Ectodermal cell (in vitro differentiated cells): ENCODE results near the gene PTPRG.
"Not testable (repeated sequence)": the region's sequence is repeated elsewhere in the genome, so short reads cannot be mapped to it uniquely, and the experiment has no call there.

ENCODE experiments used
- H3K27ac ChIP-seq: 2 replicates; pipeline ENCODE4 v1.7.0; 2013; ENCODE audit warnings: mild to moderate bottlenecking, low read depth, low read length; ENCODE audit not compliant: insufficient read depth, poor library complexity, severe bottlenecking
- H3K27me3 ChIP-seq: 2 replicates; pipeline ENCODE4 v1.7.0; 2013; ENCODE audit warnings: mild to moderate bottlenecking, low read length; ENCODE audit not compliant: insufficient read depth, control insufficient read depth, poor library complexity, severe bottlenecking
- H3K36me3 ChIP-seq: one replicate; pipeline ENCODE4 v1.7.0; 2013; ENCODE audit warnings: low read length; ENCODE audit not compliant: control insufficient read depth, insufficient read depth
- H3K4me1 ChIP-seq: one replicate; pipeline ENCODE4 v1.7.0; 2013; ENCODE audit warnings: low read length; ENCODE audit not compliant: control insufficient read depth, insufficient read depth
- H3K4me3 ChIP-seq: 2 replicates; pipeline ENCODE4 v1.7.0; 2013; ENCODE audit warnings: low read depth, low read length, control low read depth; ENCODE audit not compliant: insufficient read depth
- H3K9me3 ChIP-seq: 2 replicates; pipeline ENCODE4 v1.7.0; 2013; ENCODE audit warnings: mild to moderate bottlenecking, low read length, moderate library complexity; ENCODE audit not compliant: control insufficient read depth
- WGBS, 2 experiments: methylation state at CpG; one replicate each; pipeline ENCODE4 v1.1.7; 2013; ENCODE audit warnings: missing lambda C conversion rate in 2 of 2; 5-methylcytosine and 5-hydroxymethylcytosine counted together

Gene PTPRG

GRCh38 chr3:61532739-61533500 is 28.5 kb upstream of the PTPRG start:
- H3K4me3 ChIP-seq: no peak overlapping the region
- no peak overlapping the region for H3K27ac ChIP-seq
- H3K4me1 ChIP-seq: peaks cover 20% of the 10 kb centered on the region
- H3K9me3 ChIP-seq: no peaks in the 10 kb centered on the region
- no peaks in the 10 kb centered on the region for H3K36me3 ChIP-seq
- peaks cover 14% of the 10 kb centered on the region for H3K27me3 ChIP-seq
- WGBS, 2 experiments: 93 to 94% methylated on average over 12 to 13 of the region's 13 CpGs

- Histone ChIP-seq H3K27ac (no peak overlapping the region), H3K4me1 (peaks cover 21% of the 10 kb centered on the region), H3K36me3 (no peaks in the 10 kb centered on the region), H3K9me3 (no peaks in the 10 kb centered on the region), H3K27me3 (peaks cover 14% of the 10 kb centered on the region), H3K4me3 (no peak overlapping the region)
- 96 to 98% methylated on average over 3 of the region's 3 CpGs for WGBS, 2 experiments
Measured at GRCh38 chr3:61535826-61536225, 25.5 kb upstream of the PTPRG start.

- H3K27ac ChIP-seq: no peak overlapping the region
- H3K4me3 ChIP-seq: no peak overlapping the region
- peaks cover 11% of the 10 kb centered on the region for H3K4me1 ChIP-seq
- H3K9me3 ChIP-seq: no peaks in the 10 kb centered on the region
- H3K27me3 ChIP-seq: peaks cover 10% of the 10 kb centered on the region
- WGBS, 2 experiments: 17 to 23% methylated on average over 6 of the region's 6 CpGs
- H3K36me3 ChIP-seq: no peaks in the 10 kb centered on the region
Measured at GRCh38 chr3:61537366-61537765, 24.0 kb upstream of the PTPRG start.

- H3K27ac ChIP-seq: no peak overlapping the region
- no peaks in the 10 kb centered on the region for H3K9me3 ChIP-seq
- H3K4me3 ChIP-seq: no peak overlapping the region
- no peaks in the 10 kb centered on the region for H3K36me3 ChIP-seq
- WGBS, 2 experiments: 86 to 96% methylated on average over 5 of the region's 5 CpGs
- H3K27me3 ChIP-seq: no peaks in the 10 kb centered on the region
- peaks cover 8% of the 10 kb centered on the region for H3K4me1 ChIP-seq
Measured at GRCh38 chr3:61538486-61538885, 22.9 kb upstream of the PTPRG start.

- Histone ChIP-seq H3K27ac (no peak overlapping the region), H3K36me3 (no peaks in the 10 kb centered on the region), H3K4me1 (peaks cover 8% of the 10 kb centered on the region), H3K9me3 (no peaks in the 10 kb centered on the region), H3K27me3 (no peaks in the 10 kb centered on the region), H3K4me3 (no peak overlapping the region)
- WGBS, 2 experiments: 82 to 90% methylated on average over 4 of the region's 4 CpGs
Measured at GRCh38 chr3:61541694-61542093, 19.7 kb upstream of the PTPRG start.

- no peaks in the 10 kb centered on the region for H3K36me3 ChIP-seq
- no peaks in the 10 kb centered on the region for H3K27me3 ChIP-seq
- 96 to 100% methylated on average over 1 to 2 of the region's 2 CpGs for WGBS, 2 experiments
- no peak overlapping the region for H3K4me3 ChIP-seq
- no peak overlapping the region for H3K27ac ChIP-seq
- H3K4me1 ChIP-seq: no peaks in the 10 kb centered on the region
- no peaks in the 10 kb centered on the region for H3K9me3 ChIP-seq
Measured at GRCh38 chr3:61545716-61546115, 15.7 kb upstream of the PTPRG start.

GRCh38 chr3:61547625-61548024 is 13.7 kb upstream of the PTPRG start:
- H3K27ac ChIP-seq: no peak overlapping the region
- WGBS, 2 experiments: 87 to 89% methylated on average over 4 of the region's 4 CpGs
- H3K4me1 ChIP-seq: no peaks in the 10 kb centered on the region
- no peaks in the 10 kb centered on the region for H3K27me3 ChIP-seq
- H3K36me3 ChIP-seq: no peaks in the 10 kb centered on the region
- no peaks in the 10 kb centered on the region for H3K9me3 ChIP-seq
- no peak overlapping the region for H3K4me3 ChIP-seq

GRCh38 chr3:61552704-61553103 is 8.7 kb upstream of the PTPRG start:
- not testable (repeated sequence) for H3K9me3 ChIP-seq, H3K27ac ChIP-seq, H3K27me3 ChIP-seq, H3K4me3 ChIP-seq, H3K4me1 ChIP-seq, H3K36me3 ChIP-seq
- WGBS, 2 experiments: 90 to 95% methylated on average over 8 of the region's 8 CpGs

- Histone ChIP-seq H3K27me3 (peaks cover 10% of the 10 kb centered on the region), H3K4me1 (no peaks in the 10 kb centered on the region), H3K36me3 (no peaks in the 10 kb centered on the region), H3K9me3 (no peaks in the 10 kb centered on the region), H3K4me3 (no peak overlapping the region), H3K27ac (no peak overlapping the region)
- WGBS, 2 experiments: 82 to 86% methylated on average over 7 of the region's 7 CpGs
Measured at GRCh38 chr3:61559136-61559731, 2.1 kb upstream of the PTPRG start.

GRCh38 chr3:61560517-61561373 is 626 bp upstream of the PTPRG start:
- 0% methylated on average over 64 of the region's 64 CpGs for WGBS, 2 experiments
- no peaks in the 10 kb centered on the region for H3K36me3 ChIP-seq
- peak overlapping the region; percentile 92 for H3K4me3 ChIP-seq
- H3K4me1 ChIP-seq: no peaks in the 10 kb centered on the region
- H3K27ac ChIP-seq: peak overlapping the region; percentile 99
- H3K9me3 ChIP-seq: no peaks in the 10 kb centered on the region
- peaks cover 10% of the 10 kb centered on the region for H3K27me3 ChIP-seq
